GM23338 (cell line): Measurements from ENCODE around the gene ANKMY2. TPM values are rescaled to one million over a fixed set of nuclear protein-coding genes. Genes with fewer than 3 reads are reported as not detected.

ENCODE experiments used
- ATAC-seq: fragments of 200-7000 bp; cut with Tn5 transposase; 3 replicates; pipeline ENCODE4 v1.9.1; 2020
- DNase-seq: peaks from one replicate; pipeline ENCODE4 v3.0.0-alpha.2; 2015; ENCODE audit warnings: low spot score
- H2AFZ ChIP-seq: fragments of 200-600 bp; sonication (generic); 2 replicates; pipeline ENCODE4 v1.8.0; 2016; ENCODE audit warnings: antibody characterized with exemption, mild to moderate bottlenecking, moderate library complexity
- H3F3A ChIP-seq: fragments of 200-600 bp; sonication (generic); replicated peaks from 2 replicates; pipeline ENCODE4 v1.8.0; 2017; ENCODE audit warnings: antibody characterized with exemption, mixed run types, low read depth
- H3K27ac ChIP-seq: fragments of 200-600 bp; sonication (generic); 2 replicates; pipeline ENCODE4 v1.6.1; 2016; ENCODE audit warnings: low read depth
- H3K27me3 ChIP-seq: fragments of 200-600 bp; sonication (generic); 2 replicates; pipeline ENCODE4 v1.8.0; 2016; ENCODE audit warnings: mild to moderate bottlenecking, mixed run types, moderate library complexity; ENCODE audit not compliant: insufficient read depth
- H3K36me3 ChIP-seq: fragments of 200-600 bp; sonication (generic); 2 replicates; pipeline ENCODE4 v1.8.0; 2016; ENCODE audit warnings: mild to moderate bottlenecking; ENCODE audit not compliant: insufficient read depth
- H3K4me1 ChIP-seq: fragments of 200-600 bp; sonication (generic); 2 replicates; pipeline ENCODE4 v1.8.0; 2016; ENCODE audit warnings: mild to moderate bottlenecking, moderate library complexity; ENCODE audit not compliant: insufficient read depth
- H3K4me2 ChIP-seq: fragments of 200-600 bp; sonication (generic); 2 replicates; pipeline ENCODE4 v1.7.1; 2017; ENCODE audit warnings: mixed run types
- H3K4me3 ChIP-seq: fragments of 200-600 bp; sonication (generic); 2 replicates; pipeline ENCODE4 v1.6.1; 2016; ENCODE audit warnings: mixed run types
- H3K79me2 ChIP-seq: fragments of 200-600 bp; sonication (generic); replicated peaks from 2 replicates; pipeline ENCODE4 v1.8.0; 2017; ENCODE audit warnings: mild to moderate bottlenecking; ENCODE audit not compliant: insufficient read depth
- H3K9me2 ChIP-seq: fragments of 200-600 bp; sonication (generic); 2 replicates; pipeline ENCODE4 v1.8.0; 2017; ENCODE audit not compliant: insufficient read depth
- H4K20me1 ChIP-seq: fragments of 200-600 bp; sonication (generic); replicated peaks from 2 replicates; pipeline ENCODE4 v1.8.0; 2017; ENCODE audit warnings: mild to moderate bottlenecking; ENCODE audit not compliant: insufficient read depth
- H3K27ac Mint-ChIP-seq: 2 replicates; pipeline ENCODE4 v1.8.0; 2020; ENCODE audit warnings: inconsistent platforms, mild to moderate bottlenecking, moderate library complexity, mixed read lengths
- H3K27me3 Mint-ChIP-seq: 3 replicates; pipeline ENCODE4 v1.8.0; 2022; ENCODE audit warnings: low read depth, mild to moderate bottlenecking, moderate library complexity, mixed read lengths, inconsistent platforms; ENCODE audit not compliant: insufficient read depth, poor library complexity
- H3K36me3 Mint-ChIP-seq: 3 replicates; pipeline ENCODE4 v1.8.0; 2021; ENCODE audit warnings: low read depth, mild to moderate bottlenecking, inconsistent platforms, moderate library complexity, mixed read lengths
- H3K4me1 Mint-ChIP-seq: 3 replicates; pipeline ENCODE4 v1.8.0; 2020; ENCODE audit warnings: mild to moderate bottlenecking, inconsistent platforms, mixed read lengths
- H3K4me3 Mint-ChIP-seq: 3 replicates; pipeline ENCODE4 v1.8.0; 2021; ENCODE audit warnings: moderate library complexity, mild to moderate bottlenecking, inconsistent platforms, mixed read lengths
- H3K9me3 Mint-ChIP-seq: 3 replicates; pipeline ENCODE4 v1.8.0; 2020; ENCODE audit warnings: moderate library complexity, mild to moderate bottlenecking, inconsistent platforms, mixed read lengths
- CREB1 ChIP-seq: fragments of 250-450 bp; sonication (Bioruptor Pico); IDR thresholded peaks from 2 replicates; pipeline ENCODE4 v1.5.0; 2020; ENCODE audit warnings: low read depth, mild to moderate bottlenecking, moderate library complexity
- CTCF ChIP-seq, 2 experiments: fragments of 200-600 bp in 1 of 2; sonication (generic) in 1 of 2; conservative IDR thresholded peaks; 2 replicates each; pipeline versions ENCODE4 v1.5.1 to v1.6.1; 2016 to 2017; ENCODE audit warnings: antibody characterized with exemption in 2 of 2, low read depth in 2 of 2, mild to moderate bottlenecking in 2 of 2, moderate library complexity in 1 of 2
- ETS1 ChIP-seq: IDR thresholded peaks from 2 replicates; pipeline ENCODE4 v1.6.1; 2016; ENCODE audit warnings: antibody characterized with exemption
- EZH2phosphoT487 ChIP-seq: fragments of 200-600 bp; sonication (generic); IDR thresholded peaks from one replicate; pipeline ENCODE4 v1.8.1; 2018; ENCODE audit warnings: antibody characterized with exemption; ENCODE audit not compliant: unreplicated experiment
- NANOG ChIP-seq: IDR thresholded peaks from 2 replicates; pipeline ENCODE4 v1.6.1; 2016; ENCODE audit warnings: antibody characterized with exemption, borderline replicate concordance
- POLR2AphosphoS5 ChIP-seq: IDR thresholded peaks from 2 replicates; pipeline ENCODE4 v1.6.1; 2016; ENCODE audit warnings: antibody characterized with exemption, low read depth
- STAT1 ChIP-seq: IDR thresholded peaks from one replicate; pipeline ENCODE4 v1.6.1; 2016; ENCODE audit warnings: antibody characterized with exemption; ENCODE audit not compliant: unreplicated experiment
- ZNF114 ChIP-seq: fragments of 250-450 bp; sonication (Bioruptor Pico); IDR thresholded peaks from 2 replicates; pipeline ENCODE4 v1.5.0; 2020; ENCODE audit warnings: mild to moderate bottlenecking, moderate library complexity
- polyA plus RNA-seq: library from polyadenylated mRNA; unstranded; fragments of >200 nt; fragmentation: Nextera tagmentation; extraction: Ambion mirVana; gene quantifications from 2 replicates; pipeline ENCODE4 v1.2.1, GENCODE V29; 2016
- total RNA-seq: library from RNA; depleted of rRNA; stranded (reverse); fragments of >200 nt; shearing (Covaris generic); gene quantifications from 2 replicates; pipeline ENCODE4 v1.2.3, GENCODE V29; 2014
- TF ChIP-seq, protein P1 (sequence below): IDR thresholded peaks from one replicate; pipeline ENCODE4 v1.6.1; 2018; ENCODE audit warnings: antibody characterized with exemption; ENCODE audit not compliant: unreplicated experiment

ANKMY2 gene
- total and polyA plus RNA-seq, 2 experiments from 2014 or later: 4.4 to 9.5 TPM

DNA sequence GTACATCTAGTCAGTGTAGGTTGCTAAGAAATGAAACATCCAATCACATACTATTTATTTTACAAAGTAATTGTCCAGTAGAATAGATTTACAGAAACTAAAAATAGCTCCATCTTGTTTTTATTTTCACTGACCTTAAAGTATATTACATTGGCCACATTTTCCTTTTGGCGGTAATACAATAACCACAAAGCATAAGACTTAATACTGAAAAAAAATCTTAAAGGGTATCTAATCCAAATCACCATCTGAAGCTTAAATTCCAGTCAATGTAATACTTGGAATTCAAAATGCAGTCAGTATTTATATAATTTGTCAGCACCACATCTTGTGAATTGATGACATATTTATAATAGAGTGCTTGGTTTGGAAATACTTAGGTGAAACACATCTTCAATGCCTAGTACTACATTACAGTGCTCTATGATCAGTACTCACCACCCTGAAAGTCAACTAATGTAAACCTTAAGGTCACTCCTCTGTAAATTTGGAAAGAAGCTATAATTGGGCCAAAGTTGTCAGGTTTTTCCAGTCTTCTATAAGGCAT is 8.9 kb downstream of the ANKMY2 start:
- no peaks in the 10 kb centered on the region for H3K36me3 ChIP-seq
- H3K27ac ChIP-seq: no peak overlapping the region
- Mint-ChIP-seq H3K4me3 (no peak overlapping the region), H3K27ac (no peak overlapping the region), H3K9me3 (no peaks in the 10 kb centered on the region), H3K4me1 (peaks cover 18% of the 10 kb centered on the region; the same call in 2 of the 3 replicates), H3K27me3 (no peaks in the 10 kb centered on the region), H3K36me3 (no peaks in the 10 kb centered on the region)
- H3K79me2 ChIP-seq: no peaks in the 10 kb centered on the region
- no peaks in the 10 kb centered on the region; the same call in 1 of the 2 replicates for H3K4me1 ChIP-seq
- no peaks in the 10 kb centered on the region for H3F3A ChIP-seq
- H4K20me1 ChIP-seq: no peaks in the 10 kb centered on the region; the same call in 1 of the 2 replicates
- no peak overlapping the region for H3K4me3 ChIP-seq
- no peak for TF ChIP-seq CTCF (conservative IDR thresholded peaks at IDR 0.05; ENCODE audit: low read depth in 2 of 2)
- TF ChIP-seq CREB1 (CRISPR knock-in tag): no peak
- ATAC-seq (no peak), DNase-seq (no peak)
- no peaks in the 10 kb centered on the region for H3K27me3 ChIP-seq
- H3K9me2 ChIP-seq: no peaks in the 10 kb centered on the region
- H2AFZ ChIP-seq: no peak overlapping the region
- no peak overlapping the region for H3K4me2 ChIP-seq

GRCh38 chr7:16634271-16634738 is 11.2 kb downstream of the ANKMY2 start:
- Histone ChIP-seq H2AFZ (no peak overlapping the region), H3K4me1 (no peaks in the 10 kb centered on the region; the same call in 1 of the 2 replicates), H4K20me1 (no peaks in the 10 kb centered on the region; the same call in 1 of the 2 replicates), H3F3A (no peaks in the 10 kb centered on the region), H3K79me2 (no peaks in the 10 kb centered on the region), H3K36me3 (no peaks in the 10 kb centered on the region), H3K4me2 (no peak overlapping the region), H3K4me3 (no peak overlapping the region), H3K9me2 (no peaks in the 10 kb centered on the region), H3K27ac (no peak overlapping the region), H3K27me3 (no peaks in the 10 kb centered on the region)
- TF ChIP-seq STAT1 (no peak), POLR2AphosphoS5 (no peak), NANOG (no peak), EZH2phosphoT487 (no peak), ETS1 (no peak)
- H3K4me3 Mint-ChIP-seq: no peak overlapping the region
- ATAC-seq (no peak), DNase-seq (no peak)
- no peaks in the 10 kb centered on the region for H3K9me3 Mint-ChIP-seq
- peaks cover 23% of the 10 kb centered on the region; the same call in 2 of the 3 replicates for H3K4me1 Mint-ChIP-seq
- 0 out of 2 replicates have a peak overlapping the region, but pooled peaks have one; percentile 19 for H3K27ac Mint-ChIP-seq
- no peaks in the 10 kb centered on the region for H3K36me3 Mint-ChIP-seq
- no peaks in the 10 kb centered on the region for H3K27me3 Mint-ChIP-seq

GRCh38 chr7:16630654-16631053 is 14.9 kb downstream of the ANKMY2 start:
- H3K27ac Mint-ChIP-seq: no peak overlapping the region
- Histone ChIP-seq H3K27me3 (no peaks in the 10 kb centered on the region), H3F3A (no peaks in the 10 kb centered on the region), H3K4me3 (no peak overlapping the region), H3K4me1 (no peaks in the 10 kb centered on the region), H3K79me2 (no peaks in the 10 kb centered on the region), H4K20me1 (no peaks in the 10 kb centered on the region; the same call in 1 of the 2 replicates), H2AFZ (no peak overlapping the region), H3K9me2 (no peaks in the 10 kb centered on the region), H3K4me2 (no peak overlapping the region), H3K36me3 (no peaks in the 10 kb centered on the region), H3K27ac (no peak overlapping the region)
- peaks cover 6% of the 10 kb centered on the region; the same call in 2 of the 3 replicates for H3K4me1 Mint-ChIP-seq
- H3K4me3 Mint-ChIP-seq: no peak overlapping the region
- no peaks in the 10 kb centered on the region for H3K36me3 Mint-ChIP-seq
- H3K9me3 Mint-ChIP-seq: no peaks in the 10 kb centered on the region
- H3K27me3 Mint-ChIP-seq: no peaks in the 10 kb centered on the region
- DNase-seq (peak; percentile 74), ATAC-seq (peak; percentile 79)
- TF ChIP-seq, protein P1, sequence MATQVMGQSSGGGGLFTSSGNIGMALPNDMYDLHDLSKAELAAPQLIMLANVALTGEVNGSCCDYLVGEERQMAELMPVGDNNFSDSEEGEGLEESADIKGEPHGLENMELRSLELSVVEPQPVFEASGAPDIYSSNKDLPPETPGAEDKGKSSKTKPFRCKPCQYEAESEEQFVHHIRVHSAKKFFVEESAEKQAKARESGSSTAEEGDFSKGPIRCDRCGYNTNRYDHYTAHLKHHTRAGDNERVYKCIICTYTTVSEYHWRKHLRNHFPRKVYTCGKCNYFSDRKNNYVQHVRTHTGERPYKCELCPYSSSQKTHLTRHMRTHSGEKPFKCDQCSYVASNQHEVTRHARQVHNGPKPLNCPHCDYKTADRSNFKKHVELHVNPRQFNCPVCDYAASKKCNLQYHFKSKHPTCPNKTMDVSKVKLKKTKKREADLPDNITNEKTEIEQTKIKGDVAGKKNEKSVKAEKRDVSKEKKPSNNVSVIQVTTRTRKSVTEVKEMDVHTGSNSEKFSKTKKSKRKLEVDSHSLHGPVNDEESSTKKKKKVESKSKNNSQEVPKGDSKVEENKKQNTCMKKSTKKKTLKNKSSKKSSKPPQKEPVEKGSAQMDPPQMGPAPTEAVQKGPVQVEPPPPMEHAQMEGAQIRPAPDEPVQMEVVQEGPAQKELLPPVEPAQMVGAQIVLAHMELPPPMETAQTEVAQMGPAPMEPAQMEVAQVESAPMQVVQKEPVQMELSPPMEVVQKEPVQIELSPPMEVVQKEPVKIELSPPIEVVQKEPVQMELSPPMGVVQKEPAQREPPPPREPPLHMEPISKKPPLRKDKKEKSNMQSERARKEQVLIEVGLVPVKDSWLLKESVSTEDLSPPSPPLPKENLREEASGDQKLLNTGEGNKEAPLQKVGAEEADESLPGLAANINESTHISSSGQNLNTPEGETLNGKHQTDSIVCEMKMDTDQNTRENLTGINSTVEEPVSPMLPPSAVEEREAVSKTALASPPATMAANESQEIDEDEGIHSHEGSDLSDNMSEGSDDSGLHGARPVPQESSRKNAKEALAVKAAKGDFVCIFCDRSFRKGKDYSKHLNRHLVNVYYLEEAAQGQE: no peak
- no peak for TF ChIP-seq ZNF114
